HepG2 (cell line): ENCODE results near the gene COG1. TPM values are rescaled to one million over a fixed set of nuclear protein-coding genes. Genes with fewer than 3 reads are reported as not detected.

Source experiments
- ATM ChIP-seq: fragments of 450-650 bp; IDR thresholded peaks from 2 replicates; pipeline ENCODE4 v1.7.1; 2017; ENCODE audit warnings: mild to moderate bottlenecking, borderline replicate concordance
- BCLAF1 ChIP-seq: fragments of 450-650 bp; IDR thresholded peaks from 2 replicates; pipeline ENCODE4 v1.6.1; 2017; ENCODE audit warnings: mild to moderate bottlenecking
- CBX2 ChIP-seq, 2 experiments: fragments of 200-600 bp in 1 of 2; sonication (generic); formaldehyde crosslinking in 1 of 2; IDR thresholded peaks; 2 replicates each; pipeline versions ENCODE4 v1.7.0 to v1.8.1; 2018 to 2022; ENCODE audit warnings: low read depth in 2 of 2, low read length in 1 of 2, mild to moderate bottlenecking in 1 of 2, missing genetic modification reagents in 1 of 2
- CEBPZ ChIP-seq: IDR thresholded peaks from 2 replicates; pipeline ENCODE4 v1.6.1; 2012; ENCODE audit warnings: low read length, improper control_type of control experiment
- CSRNP2 ChIP-seq: sonication (generic); formaldehyde crosslinking; conservative IDR thresholded peaks from 2 replicates; pipeline ENCODE4 v1.8.0; 2022; ENCODE audit warnings: low read depth, missing genetic modification reagents
- FIP1L1 ChIP-seq: fragments of 200-400 bp; formaldehyde crosslinking; IDR thresholded peaks from 2 replicates; pipeline ENCODE4 v1.6.1; 2018; ENCODE audit warnings: low read depth, mild to moderate bottlenecking, low read length, moderate library complexity, borderline replicate concordance; ENCODE audit not compliant: insufficient read depth
- FOSL1 ChIP-seq: sonication (generic); formaldehyde crosslinking; IDR thresholded peaks from 2 replicates; pipeline ENCODE4 v1.9.0; 2021; ENCODE audit warnings: missing genetic modification reagents, borderline replicate concordance
- MATR3 ChIP-seq: sonication (generic); formaldehyde crosslinking; IDR thresholded peaks from 2 replicates; pipeline ENCODE4 v1.4.0; 2020; ENCODE audit warnings: missing genetic modification reagents
- NR2F1 ChIP-seq, 2 experiments: fragments of 450-650 bp in 1 of 2; formaldehyde crosslinking in 1 of 2; IDR thresholded peaks; 2 replicates each; pipeline versions ENCODE4 v1.5.0 to v1.6.1; 2016 to 2020; ENCODE audit warnings: mild to moderate bottlenecking in 1 of 2, missing compliant biosample characterization in 1 of 2, missing genetic modification reagents in 1 of 2, moderate library complexity in 1 of 2
- POLR2A ChIP-seq, 2 experiments: IDR thresholded peaks; 2 replicates each; pipeline ENCODE4 v1.6.1; 2011; ENCODE audit warnings: low read depth in 2 of 2, low read length in 2 of 2, mild to moderate bottlenecking in 1 of 2, moderate library complexity in 1 of 2; ENCODE audit not compliant: insufficient read depth in 1 of 2
- REXO4 ChIP-seq: sonication (generic); formaldehyde crosslinking; IDR thresholded peaks from 2 replicates; pipeline ENCODE4 v1.8.0; 2022; ENCODE audit warnings: missing genetic modification reagents, mild to moderate bottlenecking, borderline replicate concordance
- SOX13 ChIP-seq, 3 experiments: fragments of 450-650 bp in 1 of 3; sonication (generic) in 1 of 3; formaldehyde crosslinking in 1 of 3; IDR thresholded peaks in 2 of 3; conservative IDR thresholded peaks in 1 of 3; 2 replicates each; pipeline versions ENCODE4 v1.5.0 to v1.6.1; 2016 to 2020; ENCODE audit warnings: antibody characterized with exemption in 1 of 3, mild to moderate bottlenecking in 1 of 3, missing compliant biosample characterization in 1 of 3, missing genetic modification reagents in 1 of 3, moderate library complexity in 1 of 3
- TBL1XR1 ChIP-seq: fragments of 150-350 bp; IDR thresholded peaks from 2 replicates; pipeline ENCODE4 v1.6.1; 2014; ENCODE audit warnings: borderline replicate concordance, low read length; ENCODE audit not compliant: partially characterized antibody
- YEATS2 ChIP-seq: sonication (generic); formaldehyde crosslinking; IDR thresholded peaks from 2 replicates; pipeline ENCODE4 v1.4.0; 2020; ENCODE audit warnings: missing genetic modification reagents, borderline replicate concordance
- ZBTB42 ChIP-seq: sonication (generic); formaldehyde crosslinking; IDR thresholded peaks from 2 replicates; pipeline ENCODE4 v1.5.0; 2020; ENCODE audit warnings: mild to moderate bottlenecking, missing genetic modification reagents
- ZFP37 ChIP-seq: sonication (generic); formaldehyde crosslinking; IDR thresholded peaks from 2 replicates; pipeline ENCODE4 v1.4.0; 2020; ENCODE audit warnings: missing genetic modification reagents, borderline replicate concordance
- ZNF432 ChIP-seq: sonication (generic); formaldehyde crosslinking; IDR thresholded peaks from 2 replicates; pipeline ENCODE4 v1.5.0; 2020; ENCODE audit warnings: missing genetic modification reagents, mild to moderate bottlenecking, borderline replicate concordance
- ZNF574 ChIP-seq: sonication (generic); formaldehyde crosslinking; IDR thresholded peaks from 2 replicates; pipeline ENCODE4 v1.4.0; 2020; ENCODE audit warnings: missing genetic modification reagents
- polyA plus RNA-seq, 8 experiments: library from polyadenylated mRNA; depleted of rRNA in 3 of 8; stranded (reverse) in 7 of 8; unstranded in 1 of 8; fragments of >200 nt; fragmentation: Illumina TruSeq in 4 of 8; extraction: Trizol in 4 of 8; gene quantifications; 2 replicates each; pipeline versions ENCODE4 v1.2.1 to v1.2.3, GENCODE V29; 2011 to 2016; ENCODE audit warnings: low read depth in 4 of 8, missing spikeins in 1 of 8, mixed read lengths in 1 of 8; ENCODE audit not compliant: insufficient read depth in 1 of 8
- total RNA-seq, 5 experiments: library from RNA; depleted of rRNA; stranded (reverse); fragments of >200 nt; fragmentation: Illumina TruSeq; extraction: Trizol; gene quantifications; 2 replicates each; pipeline ENCODE4 v1.2.3, GENCODE V29; 2016; ENCODE audit warnings: low read depth in 1 of 5

The COG1 gene
- total and polyA plus RNA-seq, 2 of the 13 experiments (the other 11 are each of a cell fraction or from before 2014, with no cell fraction given) = 36.6 to 39.7 TPM

- TF ChIP-seq BCLAF1 = no peak
- no peak for TF ChIP-seq CEBPZ
- no peak for TF ChIP-seq ZNF432
- TF ChIP-seq MATR3 = no peak
- no peak for TF ChIP-seq ATM
- no peak for TF ChIP-seq POLR2A (IDR thresholded peaks at IDR 0.05; ENCODE audit: insufficient read depth in 1 of 2, low read depth in 2 of 2, low read length in 2 of 2)
- no peak for TF ChIP-seq REXO4 (CRISPR knock-in tag)
- no peak for TF ChIP-seq TBL1XR1
- TF ChIP-seq FIP1L1 = no peak
- no peak for TF ChIP-seq CBX2 (IDR thresholded peaks at IDR 0.05; ENCODE audit: low read depth, low read length)
- 0 out of 2 replicates have a peak, but pooled peaks have one; percentile 36 for TF ChIP-seq CBX2 (CRISPR knock-in tag; IDR thresholded peaks at IDR 0.05; ENCODE audit: low read depth)
- no peak for TF ChIP-seq CSRNP2
- TF ChIP-seq ZNF574 (CRISPR knock-in tag) = no peak
- no peak for TF ChIP-seq SOX13 (IDR thresholded peaks at IDR 0.05)
- peak in 1 of 2 experiments; percentile 73; a peak in 1 of 4 replicates for TF ChIP-seq SOX13 (CRISPR knock-in tag; conservative IDR thresholded peaks at IDR 0.05 in 1 of 2, IDR thresholded peaks at IDR 0.05 in 1 of 2)
- TF ChIP-seq ZFP37 (CRISPR knock-in tag) = no peak
- no peak for TF ChIP-seq FOSL1 (CRISPR knock-in tag)
- TF ChIP-seq YEATS2 = no peak
- no peak for TF ChIP-seq NR2F1 (CRISPR knock-in tag; IDR thresholded peaks at IDR 0.05)
- no peak for TF ChIP-seq ZBTB42 (CRISPR knock-in tag)
Observed at GRCh38 chr17:73205459-73205961, 12.7 kb downstream of the COG1 start (continued).
